AG04449 (cell line): Measurements from ENCODE around the gene HARS1.
A peak's percentile ranks its signal among the peaks of the same experiment; 100 is the strongest.
"Not testable (repeated sequence)": the region's sequence is repeated elsewhere in the genome, so short reads cannot be mapped to it uniquely, and the experiment has no call there.

Source experiments
- CTCF ChIA-PET: fragments of 350-600 bp; formaldehyde crosslinking; extraction: SDS; loops from one replicate; lab custom pipeline; 2021; ENCODE audit warnings: antibody characterized with exemption; lab: Yijun Ruan, JAX
- POLR2A ChIA-PET: fragments of 400-600, 350-600 bp; formaldehyde crosslinking; extraction: SDS; loops from one replicate; lab custom pipeline; 2020; ENCODE audit warnings: antibody characterized with exemption, inconsistent platforms; lab: Yijun Ruan, JAX
- DNase-seq: peaks from one replicate; pipeline ENCODE4 v3.0.0-alpha.2; 2010; ENCODE audit warnings: low read depth, low spot score
- H3K4me3 ChIP-seq: 2 replicates; pipeline ENCODE4 v1.5.1; 2011; ENCODE audit warnings: low read depth, mild to moderate bottlenecking, control low read depth, low read length
- TF ChIP-seq, protein P1 (sequence below): IDR thresholded peaks from one replicate; pipeline ENCODE4 v1.5.1; 2011; ENCODE audit warnings: mild to moderate bottlenecking, moderate library complexity, low read length, control low read depth, inconsistent platforms; ENCODE audit not compliant: insufficient read depth; ENCODE audit errors: missing control alignments

The HARS1 gene

DNA sequence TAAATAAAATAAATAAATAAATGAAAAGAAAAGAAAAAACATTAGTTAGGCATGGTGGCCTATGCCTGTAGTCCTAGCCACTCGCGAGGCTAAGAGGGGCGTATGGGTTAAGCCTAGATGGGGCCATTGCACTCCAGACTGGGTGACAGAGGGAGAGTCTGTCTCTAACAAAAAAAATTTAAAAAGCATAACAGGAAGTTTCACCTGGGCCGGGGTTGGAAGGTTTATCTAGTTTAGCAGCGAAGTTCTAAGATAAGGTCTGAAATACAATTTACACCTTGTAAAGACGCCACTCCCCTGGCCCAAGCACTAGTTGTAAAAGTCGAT lies 27.1 kb upstream of the HARS1 start:
- DNase-seq: no peak
- CTCF ChIA-PET: interaction anchor here (0.6 to 4.9 kb wide), 5 partner anchors 346 to 474 kb away, joined by 3 to 57 read pairs (median 6); partner anchors contain the start of gene SLC4A9
- TF ChIP-seq, protein P1, sequence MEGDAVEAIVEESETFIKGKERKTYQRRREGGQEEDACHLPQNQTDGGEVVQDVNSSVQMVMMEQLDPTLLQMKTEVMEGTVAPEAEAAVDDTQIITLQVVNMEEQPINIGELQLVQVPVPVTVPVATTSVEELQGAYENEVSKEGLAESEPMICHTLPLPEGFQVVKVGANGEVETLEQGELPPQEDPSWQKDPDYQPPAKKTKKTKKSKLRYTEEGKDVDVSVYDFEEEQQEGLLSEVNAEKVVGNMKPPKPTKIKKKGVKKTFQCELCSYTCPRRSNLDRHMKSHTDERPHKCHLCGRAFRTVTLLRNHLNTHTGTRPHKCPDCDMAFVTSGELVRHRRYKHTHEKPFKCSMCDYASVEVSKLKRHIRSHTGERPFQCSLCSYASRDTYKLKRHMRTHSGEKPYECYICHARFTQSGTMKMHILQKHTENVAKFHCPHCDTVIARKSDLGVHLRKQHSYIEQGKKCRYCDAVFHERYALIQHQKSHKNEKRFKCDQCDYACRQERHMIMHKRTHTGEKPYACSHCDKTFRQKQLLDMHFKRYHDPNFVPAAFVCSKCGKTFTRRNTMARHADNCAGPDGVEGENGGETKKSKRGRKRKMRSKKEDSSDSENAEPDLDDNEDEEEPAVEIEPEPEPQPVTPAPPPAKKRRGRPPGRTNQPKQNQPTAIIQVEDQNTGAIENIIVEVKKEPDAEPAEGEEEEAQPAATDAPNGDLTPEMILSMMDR: no peak
- H3K4me3 ChIP-seq: peak overlapping the region; percentile 34; the same call in 1 of the 2 replicates
- POLR2A ChIA-PET: interaction anchor here (0.6 to 1.3 kb wide), 5 partner anchors 9 to 318 kb away, joined by 3 to 4 read pairs (median 3); partner anchors contain the start of genes HARS1 and ZMAT2

DNA sequence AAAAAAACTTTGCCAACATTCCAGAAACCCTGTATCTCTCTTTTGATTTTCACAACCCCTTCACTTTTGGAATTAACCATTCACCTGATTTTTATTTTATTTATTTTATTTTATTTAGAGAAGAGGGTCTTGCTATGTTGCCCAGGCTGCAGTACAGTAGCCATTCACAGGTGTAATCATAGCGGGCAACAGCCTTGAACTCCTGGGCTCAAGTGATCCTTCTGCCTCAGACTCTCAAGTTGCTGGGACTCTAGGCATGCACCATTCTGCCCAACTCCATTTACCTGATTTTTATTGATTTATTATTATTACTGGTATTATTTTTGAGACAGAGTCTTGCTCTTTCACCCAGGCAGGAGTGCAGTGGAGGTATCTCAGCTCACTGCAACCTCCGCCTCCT lies 25.1 kb upstream of the HARS1 start:
- CTCF ChIA-PET: interaction anchor here (2.0 kb wide), 1 partner anchor 356 kb away, joined by 5 read pairs; the partner anchor contains the start of gene SLC4A9
- POLR2A ChIA-PET, DNase-seq, H3K4me3 ChIP-seq: not testable (repeated sequence)

DNA sequence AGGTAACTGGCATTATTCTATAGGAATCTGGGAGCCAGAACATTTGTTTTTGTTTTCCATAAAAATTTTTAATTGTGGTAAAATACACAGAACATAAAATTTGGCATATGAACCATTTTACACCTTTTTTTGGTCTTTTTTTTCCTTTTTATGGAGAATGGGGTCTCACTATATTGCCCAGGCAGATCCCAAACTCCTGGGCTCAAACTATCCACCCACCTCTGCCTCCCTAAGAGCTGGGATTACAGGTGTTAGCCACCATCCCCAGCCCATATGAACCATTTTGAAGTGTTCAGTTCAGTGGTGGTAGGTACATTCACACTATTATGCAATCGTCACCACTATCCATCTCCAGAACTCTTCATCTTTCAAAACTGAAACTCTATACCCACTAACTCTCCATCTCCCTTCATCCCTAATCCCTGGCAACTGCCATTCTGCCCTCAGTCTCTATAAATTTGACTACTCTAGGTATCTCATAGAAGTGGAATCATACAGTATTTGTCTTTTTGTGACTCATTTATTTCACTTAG lies 22.5 kb upstream of the HARS1 start:
- TF ChIP-seq, protein P1: no peak
- no peak for DNase-seq
- no peak overlapping the region for H3K4me3 ChIP-seq
- ChIA-PET POLR2A (no interaction called here), CTCF (no interaction called here)

DNA sequence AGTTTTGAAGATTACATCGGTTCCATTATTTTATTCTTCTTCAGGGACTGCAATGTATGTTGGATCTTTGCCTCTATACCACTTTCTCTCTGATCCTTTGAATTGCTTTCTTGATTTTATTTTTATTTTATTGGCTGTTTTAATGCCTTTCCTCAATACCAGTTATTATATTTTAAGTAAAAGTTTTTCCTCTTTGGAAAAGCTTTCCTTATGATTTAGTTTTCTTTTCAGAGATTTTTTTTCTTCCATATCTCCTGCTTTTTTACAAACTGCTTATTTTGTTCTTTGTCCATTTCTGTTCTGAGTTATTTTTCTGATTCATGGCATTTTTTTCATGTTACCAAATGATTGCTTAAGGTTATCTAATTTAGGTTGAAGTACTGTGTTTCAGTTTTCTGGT lies 20.6 kb upstream of the HARS1 start:
- CTCF ChIA-PET: interaction anchor here (0.9 to 2.1 kb wide), 2 partner anchors 8 to 348 kb away, joined by 3 to 9 read pairs; no protein-coding TSS in a partner anchor
- no peak overlapping the region for H3K4me3 ChIP-seq
- TF ChIP-seq, protein P1: no peak
- POLR2A ChIA-PET: interaction anchor here (1.1 to 1.8 kb wide), 2 partner anchors 21 to 154 kb away, joined by 4 to 6 read pairs; partner anchors contain the start of genes HARS1, HARS2 and SRA1
- DNase-seq: no peak

DNA sequence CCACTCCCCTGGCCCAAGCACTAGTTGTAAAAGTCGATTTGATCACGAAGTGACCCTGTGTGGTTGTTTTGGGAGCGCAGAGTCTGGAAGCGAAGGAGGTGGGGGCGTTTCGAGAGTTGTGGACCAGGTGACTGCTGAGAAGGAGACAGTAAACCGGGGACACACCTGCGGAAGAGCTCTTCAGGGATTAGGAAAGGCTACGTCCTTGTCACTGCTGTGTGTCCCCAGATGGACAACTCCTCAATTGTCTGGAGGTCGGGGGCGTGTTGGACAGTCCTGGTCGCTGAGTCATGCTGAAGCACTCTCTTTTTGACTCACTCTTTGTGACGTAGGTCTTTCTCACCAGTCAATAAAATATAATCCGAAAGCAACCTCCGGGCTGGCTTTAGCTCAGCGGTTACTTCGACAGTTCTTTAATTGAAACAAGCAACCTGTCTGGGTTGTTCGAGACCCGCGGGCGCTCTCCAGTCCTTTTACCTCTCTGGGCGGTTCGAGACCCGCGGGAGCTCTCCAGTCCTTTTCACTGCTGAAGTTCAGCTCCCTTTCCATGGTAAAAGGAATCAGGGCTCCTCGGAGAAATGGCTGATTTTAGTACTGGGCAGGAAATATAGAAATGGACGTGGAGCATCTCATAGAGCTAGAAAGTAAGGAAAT lies 19.9 kb upstream of the HARS1 start:
- ChIA-PET POLR2A (interaction anchor here (1.1 to 2.3 kb wide), 3 partner anchors 11 to 154 kb away, joined by 4 to 8 read pairs (median 6); partner anchors contain the start of genes HARS1, HARS2, SRA1 and ZMAT2), CTCF (interaction anchor here (0.7 to 2.1 kb wide), 6 partner anchors 8 to 348 kb away, joined by 3 to 9 read pairs (median 3); no protein-coding TSS in a partner anchor)
- TF ChIP-seq, protein P1: no peak
- peak; percentile 94 for DNase-seq
- peak overlapping the region; percentile 67 for H3K4me3 ChIP-seq

DNA sequence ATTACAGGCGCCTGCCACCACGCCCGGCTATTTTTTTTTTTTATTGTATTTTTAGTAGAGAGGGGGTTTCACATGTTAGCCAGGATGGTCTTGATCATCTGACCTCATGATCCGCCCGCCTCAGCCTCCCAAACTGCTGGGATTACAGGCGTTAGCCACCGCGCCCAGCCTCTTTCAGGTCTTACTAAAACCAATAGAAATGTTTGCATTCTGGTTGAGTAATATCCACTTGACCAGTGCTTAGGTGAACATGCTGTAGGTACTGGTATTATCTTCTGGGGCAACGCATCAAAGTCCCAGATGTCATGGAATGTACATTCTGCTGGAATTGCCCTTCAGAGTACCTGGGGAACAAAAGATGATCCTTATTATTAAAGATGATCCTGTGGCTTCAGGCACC lies 17.6 kb upstream of the HARS1 start:
- POLR2A ChIA-PET: interaction anchor here (1.4 kb wide), 1 partner anchor 10 kb away, joined by 3 read pairs; no protein-coding TSS in a partner anchor
- CTCF ChIA-PET, H3K4me3 ChIP-seq, DNase-seq: not testable (repeated sequence)

DNA sequence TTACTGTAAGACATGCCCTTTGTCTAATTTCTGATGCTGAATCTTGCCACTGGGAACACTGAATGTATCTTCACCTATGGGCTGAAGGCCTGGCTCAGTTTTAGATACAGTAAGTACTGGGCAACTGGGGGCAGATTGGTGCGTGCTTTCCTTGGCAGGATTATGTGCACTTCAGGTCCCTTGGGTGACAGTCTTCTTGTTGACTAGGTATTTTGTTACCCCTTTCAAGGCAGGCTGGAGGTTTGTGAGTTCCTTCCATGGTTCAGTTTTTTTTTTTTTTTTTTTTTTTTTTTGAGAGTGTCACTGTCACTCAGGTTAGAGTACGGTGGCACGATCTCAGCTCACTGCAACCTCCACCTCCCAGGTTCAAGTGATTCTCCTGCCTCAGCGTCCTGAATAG lies 16.6 kb upstream of the HARS1 start:
- no peak overlapping the region for H3K4me3 ChIP-seq
- DNase-seq: no peak
- TF ChIP-seq, protein P1: no peak
- ChIA-PET POLR2A (no interaction called here), CTCF (no interaction called here)
